MM.1S (cell line): ENCODE measurements around the gene MLPH.

Source experiments
- DNase-seq: peaks from one replicate; pipeline ENCODE4 v3.0.0-alpha.2; 2015
- H2AFZ ChIP-seq: fragments of 300-600 bp; sonication (generic); 2 replicates; pipeline ENCODE4 v1.6.0; 2016; ENCODE audit warnings: antibody characterized with exemption, low read length
- H3F3A ChIP-seq: fragments of 300-600 bp; sonication (generic); 2 replicates; pipeline ENCODE4 v1.6.1; 2016; ENCODE audit warnings: mild to moderate bottlenecking, antibody characterized with exemption, low read length, moderate library complexity, mixed read lengths; ENCODE audit not compliant: insufficient read depth
- H3K27ac ChIP-seq: fragments of 300-600 bp; sonication (generic); 2 replicates; pipeline ENCODE4 v1.5.1; 2016; ENCODE audit warnings: mild to moderate bottlenecking, low read length
- H3K27me3 ChIP-seq: fragments of 300-600 bp; sonication (generic); replicated peaks from 2 replicates; pipeline ENCODE4 v1.6.0; 2016; ENCODE audit warnings: low read length; ENCODE audit not compliant: insufficient read depth
- H3K36me3 ChIP-seq: fragments of 300-600 bp; sonication (generic); replicated peaks from 2 replicates; pipeline ENCODE4 v1.6.1; 2016; ENCODE audit warnings: mild to moderate bottlenecking, low read length, mixed read lengths; ENCODE audit not compliant: insufficient read depth
- H3K4me1 ChIP-seq: fragments of 300-600 bp; sonication (generic); 2 replicates; pipeline ENCODE4 v1.6.1; 2016; ENCODE audit warnings: low read length, mixed read lengths
- H3K4me2 ChIP-seq: fragments of 300-600 bp; sonication (generic); 2 replicates; pipeline ENCODE4 v1.6.0; 2016; ENCODE audit warnings: low read depth, low read length
- H3K4me3 ChIP-seq: fragments of 300-600 bp; sonication (generic); 2 replicates; pipeline ENCODE4 v1.5.1; 2016; ENCODE audit warnings: low read length, mixed read lengths
- H3K79me2 ChIP-seq: fragments of 300-600 bp; sonication (generic); 2 replicates; pipeline ENCODE4 v1.6.1; 2016; ENCODE audit warnings: mixed run types, low read length, mixed read lengths
- H3K9ac ChIP-seq: fragments of 300-600 bp; sonication (generic); 2 replicates; pipeline ENCODE4 v1.6.1; 2016; ENCODE audit warnings: low read length, mixed read lengths
- H3K9me2 ChIP-seq: fragments of 300-600 bp; sonication (generic); replicated peaks from 2 replicates; pipeline ENCODE4 v1.6.1; 2016; ENCODE audit warnings: mild to moderate bottlenecking, low read length, mixed read lengths; ENCODE audit not compliant: insufficient read depth
- H3K9me3 ChIP-seq: fragments of 300-600 bp; sonication (generic); replicated peaks from 2 replicates; pipeline ENCODE4 v1.6.1; 2016; ENCODE audit warnings: mild to moderate bottlenecking, low read length, mixed read lengths; ENCODE audit not compliant: insufficient read depth
- H4K20me1 ChIP-seq: fragments of 300-600 bp; sonication (generic); 2 replicates; pipeline ENCODE4 v1.6.1; 2016; ENCODE audit warnings: mild to moderate bottlenecking, low read length, moderate library complexity, mixed read lengths; ENCODE audit not compliant: insufficient read depth
- CTCF ChIP-seq: fragments of 300-600 bp; sonication (generic); IDR thresholded peaks from 2 replicates; pipeline ENCODE4 v1.5.1; 2016; ENCODE audit warnings: antibody characterized with exemption, low read length, mixed read lengths
- EZH2 ChIP-seq: fragments of 300-600 bp; sonication (generic); optimal IDR thresholded peaks from 2 replicates; pipeline ENCODE3; 2017; ENCODE audit warnings: low read depth, mild to moderate bottlenecking, antibody characterized with exemption, low read length, mixed read lengths
- EZH2phosphoT487 ChIP-seq: fragments of 300-600 bp; sonication (generic); IDR thresholded peaks from 2 replicates; pipeline ENCODE4 v1.6.1; 2018; ENCODE audit warnings: antibody characterized with exemption, low read length

MLPH gene

GRCh38 chr2:237574894-237575868, 88.1 kb downstream of the MLPH start:
- Histone ChIP-seq H3K36me3 (no peaks in the 10 kb centered on the region), H3K27me3 (no peaks in the 10 kb centered on the region), H3K4me3 (no peak overlapping the region), H3K9me3 (no peaks in the 10 kb centered on the region), H3K4me1 (peaks cover 7% of the 10 kb centered on the region), H3K9ac (no peak overlapping the region), H3K27ac (no peak overlapping the region), H4K20me1 (no peaks in the 10 kb centered on the region), H3F3A (no peaks in the 10 kb centered on the region), H3K4me2 (no peak overlapping the region), H3K9me2 (no peaks in the 10 kb centered on the region), H3K79me2 (no peaks in the 10 kb centered on the region), H2AFZ (no peak overlapping the region)
- TF ChIP-seq EZH2phosphoT487 (no peak), EZH2 (no peak), CTCF (no peak)
- DNase-seq, result no peak

GRCh38 chr2:237575869-237576862, 89.1 kb downstream of the MLPH start:
- Histone ChIP-seq H3K79me2 (no peaks in the 10 kb centered on the region), H3K9me2 (no peaks in the 10 kb centered on the region), H3K4me1 (peaks cover 7% of the 10 kb centered on the region), H3K27me3 (no peaks in the 10 kb centered on the region), H3K4me3 (no peak overlapping the region), H3K9ac (no peak overlapping the region), H3K27ac (no peak overlapping the region), H3F3A (no peaks in the 10 kb centered on the region), H3K9me3 (no peaks in the 10 kb centered on the region), H2AFZ (no peak overlapping the region), H3K4me2 (no peak overlapping the region), H3K36me3 (no peaks in the 10 kb centered on the region), H4K20me1 (no peaks in the 10 kb centered on the region)
- no peak for DNase-seq
- TF ChIP-seq CTCF (no peak), EZH2phosphoT487 (no peak), EZH2 (no peak)

- H3K4me1 ChIP-seq, result peaks cover 4% of the 10 kb centered on the region; the same call in 1 of the 2 replicates
- no peak overlapping the region for H3K27ac ChIP-seq
- no peaks in the 10 kb centered on the region for H3K27me3 ChIP-seq
- no peaks in the 10 kb centered on the region for H3K9me3 ChIP-seq
- H3K79me2 ChIP-seq, result no peaks in the 10 kb centered on the region
- H3K36me3 ChIP-seq, result no peaks in the 10 kb centered on the region
- no peak for TF ChIP-seq EZH2phosphoT487
- no peak overlapping the region for H3K4me2 ChIP-seq
- no peak overlapping the region for H3K9ac ChIP-seq
- no peak for DNase-seq
- no peaks in the 10 kb centered on the region for H3F3A ChIP-seq
- H2AFZ ChIP-seq, result no peak overlapping the region
- H4K20me1 ChIP-seq, result no peaks in the 10 kb centered on the region
- no peaks in the 10 kb centered on the region for H3K9me2 ChIP-seq
- H3K4me3 ChIP-seq, result no peak overlapping the region
Observed at GRCh38 chr2:237576974-237577373, 89.9 kb downstream of the MLPH start.
